ENCODE data around the gene ZNF439.

DNA sequence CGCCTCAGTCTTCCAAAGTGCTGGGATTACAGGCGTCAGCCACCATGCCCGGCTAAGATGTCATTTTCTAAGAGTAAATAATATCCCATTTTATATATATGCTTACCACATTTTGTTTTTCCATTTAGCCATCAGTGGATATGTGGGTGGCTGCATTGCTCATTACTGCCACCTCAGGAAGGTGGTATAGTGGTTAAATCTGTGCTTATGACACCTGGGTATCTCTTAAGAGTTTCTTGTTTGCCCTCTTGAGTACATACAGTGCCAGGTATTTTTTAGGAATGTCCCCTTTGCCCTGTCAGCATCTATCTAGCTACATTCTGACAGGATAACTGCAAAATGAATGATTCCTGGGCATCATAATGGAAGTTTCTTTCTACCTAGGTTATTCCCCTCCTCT, 53.7 kb downstream of the ZNF439 start:
- TF ChIP-seq POLR2A (IDR thresholded peaks at IDR 0.05; ENCODE audit: low read depth, low read length) (no peak), POLR2AphosphoS5 (IDR thresholded peaks at IDR 0.05; ENCODE audit: low read depth, low read length) (no peak), TAF1 (IDR thresholded peaks at IDR 0.05; ENCODE audit: low read depth, low read length) (no peak), PAX5 (IDR thresholded peaks at IDR 0.05; ENCODE audit: insufficient read depth, low read length, severe bottlenecking) (no peak)
